Measurements from ENCODE around the gene MKI67.
"Not testable (repeated sequence)": the region's sequence is repeated elsewhere in the genome, so short reads cannot be mapped to it uniquely, and the experiment has no call there.

Gene MKI67

GRCh38 chr10:128103229-128103714, 23.0 kb downstream of the MKI67 start:
- no peak for DNase-seq (ENCODE audit: low read depth)

GRCh38 chr10:128102480-128103228, 23.6 kb downstream of the MKI67 start:
- no peak for DNase-seq (ENCODE audit: low read depth)

- no peak for DNase-seq (ENCODE audit: low read depth)
Measured at GRCh38 chr10:128101901-128102300, 24.3 kb downstream of the MKI67 start.

GRCh38 chr10:128099901-128100300, 26.3 kb downstream of the MKI67 start:
- DNase-seq (ENCODE audit: low read depth): no peak

GRCh38 chr10:128098631-128099030, 27.6 kb downstream of the MKI67 start:
- no peak for DNase-seq (ENCODE audit: low read depth)

GRCh38 chr10:128097783-128098182, 28.4 kb downstream of the MKI67 start:
- DNase-seq (ENCODE audit: low read depth): no peak

GRCh38 chr10:128096486-128097199, 29.6 kb downstream of the MKI67 start:
- DNase-seq (ENCODE audit: low read depth): no peak

- no peak for DNase-seq (ENCODE audit: low read depth)
Measured at GRCh38 chr10:128095753-128096469, 30.3 kb downstream of the MKI67 start.

GRCh38 chr10:128095027-128095752, 31.0 kb downstream of the MKI67 start:
- DNase-seq (ENCODE audit: low read depth): no peak

GRCh38 chr10:128094596-128094995, 31.6 kb downstream of the MKI67 start:
- not testable (repeated sequence) for DNase-seq (ENCODE audit: low read depth)

GRCh38 chr10:128092454-128092853, 33.8 kb downstream of the MKI67 start:
- no peak for DNase-seq (ENCODE audit: low read depth)

GRCh38 chr10:128091636-128092210, 34.5 kb downstream of the MKI67 start:
- no peak for DNase-seq (ENCODE audit: low read depth)

- DNase-seq (ENCODE audit: low read depth): no peak
Measured at GRCh38 chr10:128087884-128088709, 38.1 kb downstream of the MKI67 start.

- no peak for DNase-seq (ENCODE audit: low read depth)
Measured at GRCh38 chr10:128087146-128087883, 38.9 kb downstream of the MKI67 start.

- no peak for DNase-seq (ENCODE audit: low read depth)
Measured at GRCh38 chr10:128086003-128086863, 40.0 kb downstream of the MKI67 start.

GRCh38 chr10:128084991-128085390, 41.2 kb downstream of the MKI67 start:
- no peak for DNase-seq (ENCODE audit: low read depth)

- DNase-seq (ENCODE audit: low read depth): no peak
Measured at GRCh38 chr10:128084364-128084763, 41.9 kb downstream of the MKI67 start.

- no peak for DNase-seq (ENCODE audit: low read depth)
Measured at GRCh38 chr10:128083191-128083895, 42.9 kb downstream of the MKI67 start.

Data from CMK (cell line).